BJ (cell line): ENCODE results near the gene PRSS23. TPM values are rescaled to one million over a fixed set of nuclear protein-coding genes. Genes with fewer than 3 reads are reported as not detected.

Experiments
- CTCF ChIA-PET: fragments of 350-600 bp; formaldehyde crosslinking; extraction: SDS; loops from one replicate; lab custom pipeline; 2021; ENCODE audit warnings: antibody characterized with exemption, inconsistent platforms; lab: Yijun Ruan, JAX
- POLR2A ChIA-PET: fragments of 300-600 bp; sonication (Branson Sonifier 250); formaldehyde crosslinking; extraction: SDS; loops from one replicate; lab custom pipeline; 2021; ENCODE audit warnings: antibody characterized with exemption; lab: Charles Lee
- DNase-seq: peaks from one replicate; pipeline ENCODE4 v3.0.0-alpha.2; 2011; ENCODE audit warnings: low read depth
- H3K27me3 ChIP-seq: 2 replicates; pipeline ENCODE4 v1.6.0; 2011; ENCODE audit warnings: low read length; ENCODE audit not compliant: control insufficient read depth, insufficient read depth
- H3K36me3 ChIP-seq: 2 replicates; pipeline ENCODE4 v1.5.1; 2011; ENCODE audit warnings: low read length; ENCODE audit not compliant: control insufficient read depth, insufficient read depth
- H3K4me3 ChIP-seq: 2 replicates; pipeline ENCODE4 v1.5.1; 2011; ENCODE audit warnings: low read depth, mild to moderate bottlenecking, control low read depth, low read length
- CTCF ChIP-seq: IDR thresholded peaks from 2 replicates; pipeline ENCODE4 v1.5.1; 2011; ENCODE audit warnings: low read depth, mild to moderate bottlenecking, control low read depth, inconsistent platforms, low read length, moderate library complexity; ENCODE audit not compliant: insufficient read depth
- polyA plus RNA-seq: library from polyadenylated mRNA; depleted of rRNA; stranded (reverse); fragments of >200 nt; gene quantifications from 2 replicates; pipeline ENCODE4 v1.2.3, GENCODE V29; 2011

PRSS23 gene
- polyA plus RNA-seq, 1 experiment = 343 TPM

DNA sequence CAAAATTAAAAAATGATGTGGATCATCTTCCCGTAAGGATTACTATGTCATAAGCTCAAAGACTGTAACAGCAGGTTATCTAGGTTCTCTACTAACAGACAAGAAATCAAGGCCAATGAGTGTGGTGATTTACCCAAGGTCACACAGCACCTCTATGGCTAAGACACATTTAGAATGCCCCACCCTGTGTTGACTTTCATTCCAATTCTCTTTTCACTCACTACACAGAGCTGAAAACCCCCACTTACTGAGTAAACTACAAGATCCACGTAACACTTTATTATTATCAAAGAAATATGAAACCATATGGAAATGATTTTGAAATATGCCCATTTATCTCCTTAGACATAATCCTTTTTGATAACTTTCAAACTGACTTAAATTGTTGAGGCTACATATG, 4.8 kb upstream of the PRSS23 start:
- CTCF ChIA-PET = interaction anchor here (0.9 kb wide), 1 partner anchor 187 kb away, joined by 3 read pairs; no protein-coding TSS in a partner anchor
- DNase-seq = no peak

GRCh38 chr11:86795949-86796348, 4.4 kb upstream of the PRSS23 start:
- TF ChIP-seq CTCF = no peak
- Histone ChIP-seq H3K4me3 (no peak overlapping the region), H3K36me3 (no peaks in the 10 kb centered on the region), H3K27me3 (no peaks in the 10 kb centered on the region)
- DNase-seq = no peak
- CTCF ChIA-PET = interaction anchor here (0.9 kb wide), 1 partner anchor 188 kb away, joined by 3 read pairs; no protein-coding TSS in a partner anchor
- POLR2A ChIA-PET = no interaction called here

More for the DNA sequence above, 4.8 kb upstream of the PRSS23 start:
- POLR2A ChIA-PET = no interaction called here
- Histone ChIP-seq H3K36me3 (no peaks in the 10 kb centered on the region), H3K27me3 (no peaks in the 10 kb centered on the region), H3K4me3 (no peak overlapping the region)
- no peak for TF ChIP-seq CTCF

DNA sequence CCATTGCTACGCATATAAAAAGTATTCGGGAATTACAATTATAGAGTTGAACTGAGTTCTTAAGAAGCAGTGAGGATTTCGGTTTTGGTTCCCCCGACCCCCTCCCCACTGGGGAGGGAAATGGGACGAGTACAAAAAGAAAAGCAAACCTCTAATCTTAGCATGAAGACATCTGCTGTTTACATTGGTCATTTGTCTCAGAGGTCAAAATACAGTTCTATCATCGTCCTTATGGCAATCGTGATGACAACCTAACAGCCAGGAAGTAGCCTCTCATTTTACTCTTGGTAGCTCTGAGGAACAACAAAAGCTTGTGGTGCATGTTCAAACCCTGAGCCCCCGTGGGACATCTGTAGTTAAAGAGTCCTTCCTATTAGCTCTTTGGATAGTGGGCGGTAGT, 3.2 kb upstream of the PRSS23 start:
- ChIA-PET POLR2A (no interaction called here), CTCF (interaction anchor here (1.1 to 1.8 kb wide), 2 partner anchors 42 to 189 kb away, joined by 3 to 8 read pairs; no protein-coding TSS in a partner anchor)
- no peaks in the 10 kb centered on the region for H3K36me3 ChIP-seq
- no peaks in the 10 kb centered on the region for H3K27me3 ChIP-seq
- no peak for TF ChIP-seq CTCF
- H3K4me3 ChIP-seq = no peak overlapping the region
- no peak for DNase-seq

GRCh38 chr11:86798988-86799387, 1.4 kb upstream of the PRSS23 start:
- POLR2A ChIA-PET = no interaction called here
- Histone ChIP-seq H3K27me3 (no peaks in the 10 kb centered on the region), H3K36me3 (no peaks in the 10 kb centered on the region), H3K4me3 (no peak overlapping the region)
- TF ChIP-seq CTCF = no peak
- CTCF ChIA-PET = interaction anchor here (0.6 to 1.8 kb wide), 8 partner anchors 8 to 190 kb away, joined by 3 to 8 read pairs (median 3); no protein-coding TSS in a partner anchor
- no peak for DNase-seq

DNA sequence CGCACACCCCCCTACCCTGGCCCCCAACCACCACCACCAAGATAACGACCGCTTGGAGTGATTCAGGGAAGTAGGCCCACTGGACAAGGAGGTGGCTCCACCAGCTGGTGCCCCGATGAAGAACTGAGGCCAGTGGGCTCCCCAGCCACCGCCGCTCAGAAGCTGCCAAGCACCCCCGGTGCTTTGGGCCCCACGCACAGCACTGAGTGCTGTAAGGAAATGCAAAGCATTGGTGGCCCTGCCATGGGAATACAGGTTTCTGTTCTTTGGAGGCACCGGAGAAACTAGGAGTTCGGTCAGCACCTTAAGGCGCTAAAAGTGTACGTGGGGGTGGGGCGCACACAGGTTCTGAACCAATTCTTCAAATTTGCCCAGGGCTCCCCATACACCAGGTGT, 664 bp upstream of the PRSS23 start:
- POLR2A ChIA-PET = interaction anchor here (1.0 kb wide), 1 partner anchor 53 kb away, joined by 3 read pairs; no protein-coding TSS in a partner anchor
- no peak for TF ChIP-seq CTCF
- Histone ChIP-seq H3K27me3 (no peaks in the 10 kb centered on the region), H3K4me3 (peak overlapping the region; percentile 61), H3K36me3 (no peaks in the 10 kb centered on the region)
- CTCF ChIA-PET = interaction anchor here (0.8 to 1.4 kb wide), 8 partner anchors 9 to 103 kb away, joined by 3 to 5 read pairs (median 3); no protein-coding TSS in a partner anchor
- no peak for DNase-seq
